Keratinocyte (primary cell): ENCODE measurements around the gene OR5K1. TPM values are rescaled to one million over a fixed set of nuclear protein-coding genes. Genes with fewer than 3 reads are reported as not detected.

ENCODE experiments used
- DNase-seq: peaks from one replicate; pipeline ENCODE4 v3.0.0-alpha.2; 2011; ENCODE audit warnings: low read depth, missing footprints, low spot score
- FAIRE-seq: peaks from 2 replicates; lab custom pipeline; 2011; peaks lifted over from hg19 to GRCh38; lab: Jason Lieb, UNC
- H2AFZ ChIP-seq: 2 replicates; pipeline ENCODE4 v1.6.0; 2012; ENCODE audit warnings: low read length, control low read depth, inconsistent platforms; ENCODE audit not compliant: control insufficient read depth
- H3K27ac ChIP-seq: 2 replicates; pipeline ENCODE4 v1.5.1; 2011; ENCODE audit warnings: low read length; ENCODE audit not compliant: control insufficient read depth, insufficient read depth
- H3K27me3 ChIP-seq: 3 replicates; pipeline ENCODE4 v1.6.0; 2011; ENCODE audit warnings: low read length; ENCODE audit not compliant: control insufficient read depth, insufficient read depth; ENCODE audit errors: extremely low read depth
- H3K36me3 ChIP-seq, 2 experiments: 2 replicates in 1 of 2; 3 replicates in 1 of 2; pipeline ENCODE4 v1.5.1; 2011; ENCODE audit warnings: low read length in 2 of 2, mild to moderate bottlenecking in 1 of 2; ENCODE audit not compliant: control insufficient read depth in 2 of 2, insufficient read depth in 2 of 2; ENCODE audit errors: extremely low read depth in 1 of 2
- H3K4me1 ChIP-seq: 3 replicates; pipeline ENCODE4 v1.5.1; 2011; ENCODE audit warnings: low read length; ENCODE audit not compliant: control insufficient read depth, insufficient read depth; ENCODE audit errors: extremely low read depth
- H3K4me2 ChIP-seq: 3 replicates; pipeline ENCODE4 v1.6.0; 2011; ENCODE audit warnings: low read depth, low read length; ENCODE audit not compliant: control insufficient read depth, insufficient read depth; ENCODE audit errors: extremely low read depth
- H3K4me3 ChIP-seq, 3 experiments: fragments of 200-600 bp in 1 of 3; sonication (generic) in 1 of 3; 2 replicates in 2 of 3; 3 replicates in 1 of 3; pipeline ENCODE4 v1.5.1; 2011 to 2016; ENCODE audit warnings: low read length in 3 of 3, mild to moderate bottlenecking in 3 of 3, control low read depth in 2 of 3, inconsistent platforms in 1 of 3, low read depth in 1 of 3, mixed read lengths in 1 of 3, mixed run types in 1 of 3, moderate library complexity in 1 of 3; ENCODE audit not compliant: control insufficient read depth in 2 of 3, insufficient read depth in 2 of 3; ENCODE audit errors: extremely low read depth in 1 of 3
- H3K79me2 ChIP-seq: 2 replicates; pipeline ENCODE4 v1.6.0; 2012; ENCODE audit warnings: low read length; ENCODE audit not compliant: control insufficient read depth, insufficient read depth
- H3K9ac ChIP-seq: 3 replicates; pipeline ENCODE4 v1.6.0; 2011; ENCODE audit warnings: low read length; ENCODE audit not compliant: control insufficient read depth, insufficient read depth; ENCODE audit errors: extremely low read depth
- H3K9me1 ChIP-seq: 3 replicates; pipeline ENCODE4 v1.6.0; 2011; ENCODE audit warnings: low read length; ENCODE audit not compliant: control insufficient read depth, insufficient read depth; ENCODE audit errors: extremely low read depth
- H3K9me3 ChIP-seq: 2 replicates; pipeline ENCODE4 v1.5.1; 2012; ENCODE audit warnings: low read depth, low read length; ENCODE audit not compliant: control insufficient read depth
- H4K20me1 ChIP-seq: 3 replicates; pipeline ENCODE4 v1.6.0; 2011; ENCODE audit warnings: low read length; ENCODE audit not compliant: control insufficient read depth, insufficient read depth; ENCODE audit errors: extremely low read depth
- EZH2 ChIP-seq: IDR thresholded peaks from one replicate; pipeline ENCODE4 v1.6.1; 2012; ENCODE audit warnings: inconsistent platforms, mild to moderate bottlenecking, low read length, moderate library complexity
- dilution Hi-C: fragments of 300-500 bp; cut with MboI; formaldehyde crosslinking; loops from one replicate; pipeline ENCODE4 v1.7.0; 2020; ENCODE audit warnings: low sequenced_read_pairs; ENCODE audit not compliant: extremely low pct_ligation_motif_present
- polyA plus RNA-seq, 5 experiments: library from polyadenylated mRNA; depleted of rRNA in 3 of 5; stranded (reverse) in 3 of 5; stranded (forward) in 1 of 5; unstranded in 1 of 5; fragments of >200 nt; gene quantifications; 1 replicate in 1 of 5; 2 replicates in 3 of 5; 3 replicates in 1 of 5; pipeline versions ENCODE4 v1.2.1 to v1.2.3, GENCODE V29; 2011 to 2012; ENCODE audit warnings: missing spikeins in 2 of 5, low read depth in 1 of 5, low replicate concordance in 1 of 5
- TF ChIP-seq, protein P1 (sequence below), 3 experiments: IDR thresholded peaks in 1 of 3; conservative IDR thresholded peaks in 1 of 3; optimal IDR thresholded peaks in 1 of 3; 2 replicates in 2 of 3; 3 replicates in 1 of 3; pipeline versions ENCODE3 to v1.5.1; 2011; ENCODE audit warnings: low read length in 3 of 3, mild to moderate bottlenecking in 3 of 3, moderate library complexity in 2 of 3, control low read depth in 1 of 3, inconsistent platforms in 1 of 3; ENCODE audit not compliant: insufficient read depth in 2 of 3; ENCODE audit errors: extremely low read depth in 1 of 3

The OR5K1 gene
- polyA plus RNA-seq, 1 donor (not counting 4 experiments of a cell fraction or from before 2014, with no cell fraction given) = not detected

GRCh38 chr3:98497381-98497780 is 34.4 kb downstream of the OR5K1 start, which contains the start of gene OR5K2:
Gene OR5K2, plus strand, starts transcription at chr3:98497681. Its CDS starts 0 bp downstream, at chr3:98497681.
- TF ChIP-seq EZH2 = no peak
- TF ChIP-seq, protein P1, sequence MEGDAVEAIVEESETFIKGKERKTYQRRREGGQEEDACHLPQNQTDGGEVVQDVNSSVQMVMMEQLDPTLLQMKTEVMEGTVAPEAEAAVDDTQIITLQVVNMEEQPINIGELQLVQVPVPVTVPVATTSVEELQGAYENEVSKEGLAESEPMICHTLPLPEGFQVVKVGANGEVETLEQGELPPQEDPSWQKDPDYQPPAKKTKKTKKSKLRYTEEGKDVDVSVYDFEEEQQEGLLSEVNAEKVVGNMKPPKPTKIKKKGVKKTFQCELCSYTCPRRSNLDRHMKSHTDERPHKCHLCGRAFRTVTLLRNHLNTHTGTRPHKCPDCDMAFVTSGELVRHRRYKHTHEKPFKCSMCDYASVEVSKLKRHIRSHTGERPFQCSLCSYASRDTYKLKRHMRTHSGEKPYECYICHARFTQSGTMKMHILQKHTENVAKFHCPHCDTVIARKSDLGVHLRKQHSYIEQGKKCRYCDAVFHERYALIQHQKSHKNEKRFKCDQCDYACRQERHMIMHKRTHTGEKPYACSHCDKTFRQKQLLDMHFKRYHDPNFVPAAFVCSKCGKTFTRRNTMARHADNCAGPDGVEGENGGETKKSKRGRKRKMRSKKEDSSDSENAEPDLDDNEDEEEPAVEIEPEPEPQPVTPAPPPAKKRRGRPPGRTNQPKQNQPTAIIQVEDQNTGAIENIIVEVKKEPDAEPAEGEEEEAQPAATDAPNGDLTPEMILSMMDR (optimal IDR thresholded peaks at IDR 0.05 in 1 of 3, IDR thresholded peaks at IDR 0.05 in 1 of 3, conservative IDR thresholded peaks at IDR 0.05 in 1 of 3; ENCODE audit: extremely low read depth in 1 of 3, insufficient read depth in 2 of 3, low read length in 3 of 3) = no peak
- Histone ChIP-seq H3K9me1 (no peaks in the 10 kb centered on the region), H3K79me2 (no peaks in the 10 kb centered on the region), H3K4me3 (no peak within 1 kb of the TSS), H2AFZ (no peak within 1 kb of the TSS), H3K36me3 (no peaks in the 10 kb centered on the region), H3K27me3 (no peaks in the 10 kb centered on the region), H3K4me1 (peaks cover 16% of the 10 kb centered on the region), H4K20me1 (no peaks in the 10 kb centered on the region), H3K9ac (no peak within 1 kb of the TSS), H3K27ac (no peak within 1 kb of the TSS), H3K9me3 (no peaks in the 10 kb centered on the region), H3K4me2 (no peak within 1 kb of the TSS)
- DNase-seq (no peak), FAIRE-seq (no peak)
- dilution Hi-C loops = no loop called here

- H3K79me2 ChIP-seq = no peaks in the 10 kb centered on the region
- H3K27me3 ChIP-seq = no peaks in the 10 kb centered on the region
- FAIRE-seq = no peak
- peaks cover 10% of the 10 kb centered on the region for H3K4me1 ChIP-seq
- H2AFZ ChIP-seq = no peak overlapping the region
- no peak overlapping the region for H3K4me3 ChIP-seq
- H3K9me3 ChIP-seq = no peaks in the 10 kb centered on the region
- H3K36me3 ChIP-seq = no peaks in the 10 kb centered on the region
- no peaks in the 10 kb centered on the region for H4K20me1 ChIP-seq
- dilution Hi-C loops = no loop called here
- no peak overlapping the region for H3K4me2 ChIP-seq
- no peak overlapping the region for H3K9ac ChIP-seq
- no peak for TF ChIP-seq EZH2
- TF ChIP-seq, protein P1 (optimal IDR thresholded peaks at IDR 0.05 in 1 of 3, IDR thresholded peaks at IDR 0.05 in 1 of 3, conservative IDR thresholded peaks at IDR 0.05 in 1 of 3; ENCODE audit: extremely low read depth in 1 of 3, insufficient read depth in 2 of 3, low read length in 3 of 3) = no peak
- no peak overlapping the region for H3K27ac ChIP-seq
- DNase-seq = no peak
- no peaks in the 10 kb centered on the region for H3K9me1 ChIP-seq
These were observed 37.0 kb downstream of the OR5K1 start for GRCh38 chr3:98500019-98500418.
